ENCODE data around the gene CRIM1.

DNA sequence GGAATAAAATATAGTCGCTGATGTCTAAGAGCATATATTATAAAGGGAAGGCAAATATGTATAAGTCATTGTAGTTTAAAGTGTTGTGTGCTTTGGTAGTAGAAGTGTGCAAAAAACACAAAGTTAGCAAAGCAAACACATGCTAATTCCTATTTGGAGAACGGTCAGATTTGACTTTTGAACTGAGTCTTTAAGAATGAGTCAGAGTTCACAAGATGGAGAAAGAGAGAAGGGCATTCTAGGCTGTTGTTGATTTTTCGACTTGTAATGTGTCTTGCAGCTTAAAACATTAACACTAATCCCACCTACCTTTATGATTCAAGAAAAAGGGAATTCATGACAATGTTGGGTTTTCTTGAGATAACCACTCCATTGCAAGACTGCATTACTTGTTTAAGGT lies 98.1 kb downstream of the CRIM1 start:
- TF ChIP-seq, protein P1, sequence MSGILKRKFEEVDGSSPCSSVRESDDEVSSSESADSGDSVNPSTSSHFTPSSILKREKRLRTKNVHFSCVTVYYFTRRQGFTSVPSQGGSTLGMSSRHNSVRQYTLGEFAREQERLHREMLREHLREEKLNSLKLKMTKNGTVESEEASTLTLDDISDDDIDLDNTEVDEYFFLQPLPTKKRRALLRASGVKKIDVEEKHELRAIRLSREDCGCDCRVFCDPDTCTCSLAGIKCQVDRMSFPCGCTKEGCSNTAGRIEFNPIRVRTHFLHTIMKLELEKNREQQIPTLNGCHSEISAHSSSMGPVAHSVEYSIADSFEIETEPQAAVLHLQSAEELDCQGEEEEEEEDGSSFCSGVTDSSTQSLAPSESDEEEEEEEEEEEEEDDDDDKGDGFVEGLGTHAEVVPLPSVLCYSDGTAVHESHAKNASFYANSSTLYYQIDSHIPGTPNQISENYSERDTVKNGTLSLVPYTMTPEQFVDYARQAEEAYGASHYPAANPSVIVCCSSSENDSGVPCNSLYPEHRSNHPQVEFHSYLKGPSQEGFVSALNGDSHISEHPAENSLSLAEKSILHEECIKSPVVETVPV (CRISPR knock-in tag; IDR thresholded peaks at IDR 0.05), result no peak
- TF ChIP-seq, protein P2, sequence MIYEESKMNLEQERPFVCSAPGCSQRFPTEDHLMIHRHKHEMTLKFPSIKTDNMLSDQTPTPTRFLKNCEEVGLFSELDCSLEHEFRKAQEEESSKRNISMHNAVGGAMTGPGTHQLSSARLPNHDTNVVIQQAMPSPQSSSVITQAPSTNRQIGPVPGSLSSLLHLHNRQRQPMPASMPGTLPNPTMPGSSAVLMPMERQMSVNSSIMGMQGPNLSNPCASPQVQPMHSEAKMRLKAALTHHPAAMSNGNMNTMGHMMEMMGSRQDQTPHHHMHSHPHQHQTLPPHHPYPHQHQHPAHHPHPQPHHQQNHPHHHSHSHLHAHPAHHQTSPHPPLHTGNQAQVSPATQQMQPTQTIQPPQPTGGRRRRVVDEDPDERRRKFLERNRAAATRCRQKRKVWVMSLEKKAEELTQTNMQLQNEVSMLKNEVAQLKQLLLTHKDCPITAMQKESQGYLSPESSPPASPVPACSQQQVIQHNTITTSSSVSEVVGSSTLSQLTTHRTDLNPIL (CRISPR knock-in tag; IDR thresholded peaks at IDR 0.05; ENCODE audit: low read depth), result no peak
- TF ChIP-seq ZNF70 (CRISPR knock-in tag; IDR thresholded peaks at IDR 0.05) (no peak), ZC3H10 (CRISPR knock-in tag; IDR thresholded peaks at IDR 0.05) (no peak), ZFP3 (CRISPR knock-in tag; IDR thresholded peaks at IDR 0.05) (no peak), BACH2 (CRISPR knock-in tag; IDR thresholded peaks at IDR 0.05; ENCODE audit: borderline replicate concordance) (no peak), SNAI2 (CRISPR knock-in tag; IDR thresholded peaks at IDR 0.05) (no peak), ARNTL (CRISPR knock-in tag; IDR thresholded peaks at IDR 0.05; ENCODE audit: borderline replicate concordance, low read depth) (no peak)
- TF ChIP-seq, protein P3, sequence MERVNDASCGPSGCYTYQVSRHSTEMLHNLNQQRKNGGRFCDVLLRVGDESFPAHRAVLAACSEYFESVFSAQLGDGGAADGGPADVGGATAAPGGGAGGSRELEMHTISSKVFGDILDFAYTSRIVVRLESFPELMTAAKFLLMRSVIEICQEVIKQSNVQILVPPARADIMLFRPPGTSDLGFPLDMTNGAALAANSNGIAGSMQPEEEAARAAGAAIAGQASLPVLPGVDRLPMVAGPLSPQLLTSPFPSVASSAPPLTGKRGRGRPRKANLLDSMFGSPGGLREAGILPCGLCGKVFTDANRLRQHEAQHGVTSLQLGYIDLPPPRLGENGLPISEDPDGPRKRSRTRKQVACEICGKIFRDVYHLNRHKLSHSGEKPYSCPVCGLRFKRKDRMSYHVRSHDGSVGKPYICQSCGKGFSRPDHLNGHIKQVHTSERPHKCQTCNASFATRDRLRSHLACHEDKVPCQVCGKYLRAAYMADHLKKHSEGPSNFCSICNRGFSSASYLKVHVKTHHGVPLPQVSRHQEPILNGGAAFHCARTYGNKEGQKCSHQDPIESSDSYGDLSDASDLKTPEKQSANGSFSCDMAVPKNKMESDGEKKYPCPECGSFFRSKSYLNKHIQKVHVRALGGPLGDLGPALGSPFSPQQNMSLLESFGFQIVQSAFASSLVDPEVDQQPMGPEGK (CRISPR knock-in tag; IDR thresholded peaks at IDR 0.05; ENCODE audit: borderline replicate concordance), result no peak
